Transverse colon (tissue), 4 donors: ENCODE measurements around the gene CROT. TPM values are rescaled to one million over a fixed set of nuclear protein-coding genes. Genes with fewer than 3 reads are reported as not detected.

ENCODE experiments used
- DNase-seq: peaks from one replicate; pipeline ENCODE4 v3.0.0-alpha.2; 2019
- H3K27ac ChIP-seq, 4 donors: fragments of 200-600 bp; sonication (generic); 2 replicates each; pipeline ENCODE4 v1.5.1; 2016 to 2018; ENCODE audit warnings: inconsistent platforms in 4 of 4
- H3K27me3 ChIP-seq: fragments of 200-600 bp; sonication (generic); 2 replicates; pipeline ENCODE4 v1.5.1; 2017; ENCODE audit warnings: inconsistent platforms
- H3K36me3 ChIP-seq, 4 donors: fragments of 200-600 bp; sonication (generic); 2 replicates each; pipeline ENCODE4 v1.5.1; 2017 to 2019; ENCODE audit warnings: inconsistent platforms in 4 of 4
- H3K4me1 ChIP-seq, 4 donors: fragments of 200-600 bp; sonication (generic); 2 replicates each; pipeline ENCODE4 v1.5.1; 2017 to 2020; ENCODE audit warnings: inconsistent platforms in 4 of 4
- H3K4me3 ChIP-seq, 4 donors: fragments of 200-600 bp; sonication (generic); 1 replicate in 1 of 4; 2 replicates in 3 of 4; pipeline versions ENCODE4 v1.5.1 to v1.6.1; 2017 to 2019; ENCODE audit warnings: inconsistent platforms in 4 of 4
- H3K9me3 ChIP-seq, 2 donors: fragments of 200-600 bp; sonication (generic); 2 replicates each; pipeline ENCODE4 v1.5.1; 2017 to 2019; ENCODE audit warnings: inconsistent platforms in 2 of 2
- CTCF ChIP-seq, 5 experiments: fragments of 200-600 bp in 3 of 5; fragments of 450-650 bp in 2 of 5; sonication (generic) in 3 of 5; IDR thresholded peaks; 1 replicate in 2 of 5; 2 replicates in 3 of 5; pipeline ENCODE4 v1.5.1; 2016 to 2017; ENCODE audit warnings: antibody characterized with exemption in 5 of 5, inconsistent platforms in 3 of 5, mild to moderate bottlenecking in 2 of 5, moderate library complexity in 1 of 5
- EP300 ChIP-seq: sonication (generic); formaldehyde crosslinking; IDR thresholded peaks from one replicate; pipeline ENCODE4 v1.6.1; 2017; ENCODE audit warnings: antibody characterized with exemption, low read depth
- POLR2A ChIP-seq: fragments of 450-650 bp; IDR thresholded peaks from one replicate; pipeline ENCODE4 v1.6.1; 2016; ENCODE audit warnings: antibody characterized with exemption, mild to moderate bottlenecking, moderate library complexity
- POLR2AphosphoS5 ChIP-seq, 3 donors: sonication (generic); formaldehyde crosslinking; IDR thresholded peaks; one replicate each; pipeline ENCODE4 v1.6.1; 2016; ENCODE audit warnings: antibody characterized with exemption in 3 of 3
- WGBS, 2 donors: methylation state at CpG; one replicate each; pipeline ENCODE4 v1.1.5; 2018; ENCODE audit warnings: low coverage in 1 of 2; 5-methylcytosine and 5-hydroxymethylcytosine counted together
- in situ Hi-C, 4 donors: fragments of 200-750 bp; cut with MboI; loops; one replicate each; pipeline versions ENCODE4 v1.15.0 to v1.15.1; 2017; ENCODE audit warnings: low sequenced_read_pairs in 3 of 4, low pct_ligation_motif_present in 1 of 4, low pct_unique_long_range_greater_than_20kb in 1 of 4
- intact Hi-C: fragments of 100-400 bp; cut with DNase I; formaldehyde crosslinking; loops from one replicate; pipeline ENCODE4 v1.15.1; 2023; ENCODE audit warnings: low total_unique reads
- total RNA-seq, 4 donors: library from RNA; depleted of rRNA; stranded (reverse); fragments of >200 nt; gene quantifications; one replicate each; pipeline ENCODE4 v1.1.0, GENCODE V29; 2016

The CROT gene
- total RNA-seq, 4 donors from 2014 or later = 11.9 to 49.9 (median 27.6) TPM

DNA sequence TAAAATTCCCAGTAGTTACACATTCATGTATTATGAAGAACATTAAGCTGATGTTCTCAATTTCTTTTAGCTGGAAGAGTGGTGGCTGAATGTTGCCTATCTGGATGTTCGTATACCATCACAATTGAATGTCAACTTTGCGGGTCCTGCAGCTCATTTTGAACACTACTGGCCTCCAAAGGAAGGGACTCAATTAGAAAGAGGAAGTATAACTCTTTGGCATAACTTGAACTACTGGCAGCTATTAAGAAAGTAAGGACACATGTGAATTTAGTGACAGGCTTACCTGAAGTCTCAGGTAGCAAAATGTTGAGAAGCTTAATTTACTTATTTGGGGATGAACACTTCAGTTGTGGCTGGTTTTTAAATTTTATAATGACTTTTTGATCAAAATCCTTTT, 15.9 kb downstream of the CROT start:
- in situ Hi-C loops = no loop called here
- Histone ChIP-seq H3K27me3 (no peaks in the 10 kb centered on the region), H3K4me1 (no peaks in the 10 kb centered on the region), H3K9me3 (no peaks in the 10 kb centered on the region), H3K4me3 (no peak overlapping the region), H3K36me3 (peaks cover 0 to 9% (median 0%) of the 10 kb centered on the region in 4 donors), H3K27ac (no peak overlapping the region)
- no peak for TF ChIP-seq POLR2AphosphoS5 (IDR thresholded peaks at IDR 0.05)
- no peak for TF ChIP-seq EP300
- no peak for TF ChIP-seq POLR2A
- TF ChIP-seq CTCF (IDR thresholded peaks at IDR 0.05) = no peak
- no peak for DNase-seq
- intact Hi-C loops = loop anchor here (10.0 kb wide), 1 partner anchor 853 kb away; no protein-coding TSS in a partner anchor
- 93 to 94% methylated on average over 2 of the region's 2 CpGs for WGBS, 2 donors

DNA sequence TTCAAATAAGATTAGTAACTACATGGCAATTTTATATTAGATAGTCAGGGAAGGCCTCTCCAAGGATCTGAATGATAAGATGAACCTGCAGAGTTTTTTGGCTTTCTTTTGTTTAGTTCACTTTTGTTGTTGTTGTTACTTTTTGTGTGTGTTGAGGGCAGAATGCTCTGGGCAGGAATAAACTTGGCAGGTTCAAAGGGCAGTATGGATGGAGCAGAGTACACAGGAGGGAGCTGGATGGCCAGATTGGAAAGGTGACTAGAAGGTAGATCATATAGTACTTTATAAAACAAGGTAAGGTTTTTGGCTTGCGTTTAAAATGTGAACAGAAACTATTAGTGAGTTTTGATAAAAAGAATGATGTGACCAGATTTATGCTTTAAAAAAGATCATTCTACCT, 17.9 kb downstream of the CROT start:
- H3K4me3 ChIP-seq = no peak overlapping the region
- DNase-seq = no peak
- peaks cover 0 to 9% (median 0%) of the 10 kb centered on the region in 4 donors for H3K36me3 ChIP-seq
- H3K4me1 ChIP-seq = no peaks in the 10 kb centered on the region
- no peaks in the 10 kb centered on the region for H3K27me3 ChIP-seq
- H3K27ac ChIP-seq = no peak overlapping the region
- H3K9me3 ChIP-seq = no peaks in the 10 kb centered on the region
- WGBS, 2 donors = 100% methylated on average over 1 of the region's 1 CpG
- intact Hi-C loops (loop anchor here (10.0 kb wide), 1 partner anchor 851 kb away; no protein-coding TSS in a partner anchor), in situ Hi-C loops (no loop called here)
- TF ChIP-seq CTCF (IDR thresholded peaks at IDR 0.05) = no peak

GRCh38 chr7:87364246-87364645, 18.8 kb downstream of the CROT start:
- Histone ChIP-seq H3K4me3 (no peak overlapping the region), H3K27ac (no peak overlapping the region), H3K4me1 (no peaks in the 10 kb centered on the region), H3K27me3 (no peaks in the 10 kb centered on the region), H3K9me3 (no peaks in the 10 kb centered on the region), H3K36me3 (peaks cover 0 to 12% (median 0%) of the 10 kb centered on the region in 4 donors)
- in situ Hi-C loops = no loop called here
- no peak for DNase-seq
- TF ChIP-seq POLR2AphosphoS5 (IDR thresholded peaks at IDR 0.05) (no peak), CTCF (IDR thresholded peaks at IDR 0.05) (no peak), EP300 (no peak), POLR2A (no peak)
- intact Hi-C loops = loop anchor here (10.0 kb wide), 1 partner anchor 851 kb away; no protein-coding TSS in a partner anchor

GRCh38 chr7:87369216-87369615, 23.8 kb downstream of the CROT start:
- DNase-seq = no peak
- TF ChIP-seq POLR2A = no peak
- no peak for TF ChIP-seq POLR2AphosphoS5 (IDR thresholded peaks at IDR 0.05)
- no peak for TF ChIP-seq CTCF (IDR thresholded peaks at IDR 0.05)
- TF ChIP-seq EP300 = no peak
- H3K4me1 ChIP-seq = no peaks in the 10 kb centered on the region
- intact Hi-C loops = loop anchor here (10.0 kb wide), 1 partner anchor 846 kb away; no protein-coding TSS in a partner anchor
- no peak overlapping the region for H3K4me3 ChIP-seq
- 93 to 97% methylated on average over 4 of the region's 4 CpGs for WGBS, 2 donors
- in situ Hi-C loops = no loop called here
- no peak overlapping the region for H3K27ac ChIP-seq
- no peaks in the 10 kb centered on the region for H3K27me3 ChIP-seq
- no peaks in the 10 kb centered on the region for H3K9me3 ChIP-seq
- H3K36me3 ChIP-seq = peaks cover 0 to 7% (median 0%) of the 10 kb centered on the region in 4 donors
